ENCODE data around the gene SUSD6. TPM values are rescaled to one million over a fixed set of nuclear protein-coding genes. Genes with fewer than 3 reads are reported as not detected.

SUSD6 gene
- total and polyA plus RNA-seq, 2 experiments from 2014 or later, result 2.8 to 3.4 TPM

DNA sequence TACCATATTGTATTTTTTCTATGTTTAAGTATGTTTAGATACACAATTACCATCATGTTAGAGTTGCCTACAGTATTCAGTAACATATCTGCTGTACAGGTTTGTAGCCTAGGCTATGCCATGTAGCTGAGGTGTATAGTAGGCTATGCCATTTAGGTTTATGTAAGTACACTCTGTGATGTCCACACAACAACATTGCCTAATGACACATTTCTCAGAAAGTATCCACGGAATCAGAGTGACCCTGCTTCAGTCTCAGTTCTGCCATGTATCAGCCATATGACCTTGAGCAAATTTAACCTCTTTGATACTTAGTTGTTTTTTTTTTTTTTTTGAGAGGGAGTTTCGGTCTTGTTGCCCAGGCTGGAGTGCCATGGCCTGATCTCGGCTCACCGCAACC, 12.7 kb downstream of the SUSD6 start:
- ATAC-seq (no peak), DNase-seq (ENCODE audit: low spot score) (no peak)
- H3K4me3 ChIP-seq, result no peak overlapping the region
- H2AFZ ChIP-seq, result no peak overlapping the region
- H3K4me1 Mint-ChIP-seq, result peaks cover 10% of the 10 kb centered on the region
- H3K4me2 ChIP-seq, result no peak overlapping the region
- no peaks in the 10 kb centered on the region; the same call in none of the 2 replicates for H4K20me1 ChIP-seq (replicated peaks; ENCODE audit: insufficient read depth)
- no peak overlapping the region for H3K4me3 Mint-ChIP-seq
- TF ChIP-seq, protein P1, sequence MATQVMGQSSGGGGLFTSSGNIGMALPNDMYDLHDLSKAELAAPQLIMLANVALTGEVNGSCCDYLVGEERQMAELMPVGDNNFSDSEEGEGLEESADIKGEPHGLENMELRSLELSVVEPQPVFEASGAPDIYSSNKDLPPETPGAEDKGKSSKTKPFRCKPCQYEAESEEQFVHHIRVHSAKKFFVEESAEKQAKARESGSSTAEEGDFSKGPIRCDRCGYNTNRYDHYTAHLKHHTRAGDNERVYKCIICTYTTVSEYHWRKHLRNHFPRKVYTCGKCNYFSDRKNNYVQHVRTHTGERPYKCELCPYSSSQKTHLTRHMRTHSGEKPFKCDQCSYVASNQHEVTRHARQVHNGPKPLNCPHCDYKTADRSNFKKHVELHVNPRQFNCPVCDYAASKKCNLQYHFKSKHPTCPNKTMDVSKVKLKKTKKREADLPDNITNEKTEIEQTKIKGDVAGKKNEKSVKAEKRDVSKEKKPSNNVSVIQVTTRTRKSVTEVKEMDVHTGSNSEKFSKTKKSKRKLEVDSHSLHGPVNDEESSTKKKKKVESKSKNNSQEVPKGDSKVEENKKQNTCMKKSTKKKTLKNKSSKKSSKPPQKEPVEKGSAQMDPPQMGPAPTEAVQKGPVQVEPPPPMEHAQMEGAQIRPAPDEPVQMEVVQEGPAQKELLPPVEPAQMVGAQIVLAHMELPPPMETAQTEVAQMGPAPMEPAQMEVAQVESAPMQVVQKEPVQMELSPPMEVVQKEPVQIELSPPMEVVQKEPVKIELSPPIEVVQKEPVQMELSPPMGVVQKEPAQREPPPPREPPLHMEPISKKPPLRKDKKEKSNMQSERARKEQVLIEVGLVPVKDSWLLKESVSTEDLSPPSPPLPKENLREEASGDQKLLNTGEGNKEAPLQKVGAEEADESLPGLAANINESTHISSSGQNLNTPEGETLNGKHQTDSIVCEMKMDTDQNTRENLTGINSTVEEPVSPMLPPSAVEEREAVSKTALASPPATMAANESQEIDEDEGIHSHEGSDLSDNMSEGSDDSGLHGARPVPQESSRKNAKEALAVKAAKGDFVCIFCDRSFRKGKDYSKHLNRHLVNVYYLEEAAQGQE (IDR thresholded peaks at IDR 0.05; ENCODE audit: unreplicated experiment), result no peak
- TF ChIP-seq ZNF114 (CRISPR knock-in tag; IDR thresholded peaks at IDR 0.05), result no peak
- TF ChIP-seq EZH2phosphoT487 (IDR thresholded peaks at IDR 0.05; ENCODE audit: unreplicated experiment), result no peak
- no peak for TF ChIP-seq STAT1 (IDR thresholded peaks at IDR 0.05; ENCODE audit: unreplicated experiment)
- no peak for TF ChIP-seq ZNF331 (CRISPR knock-in tag; IDR thresholded peaks at IDR 0.05; ENCODE audit: low read depth)
- TF ChIP-seq, protein P2, sequence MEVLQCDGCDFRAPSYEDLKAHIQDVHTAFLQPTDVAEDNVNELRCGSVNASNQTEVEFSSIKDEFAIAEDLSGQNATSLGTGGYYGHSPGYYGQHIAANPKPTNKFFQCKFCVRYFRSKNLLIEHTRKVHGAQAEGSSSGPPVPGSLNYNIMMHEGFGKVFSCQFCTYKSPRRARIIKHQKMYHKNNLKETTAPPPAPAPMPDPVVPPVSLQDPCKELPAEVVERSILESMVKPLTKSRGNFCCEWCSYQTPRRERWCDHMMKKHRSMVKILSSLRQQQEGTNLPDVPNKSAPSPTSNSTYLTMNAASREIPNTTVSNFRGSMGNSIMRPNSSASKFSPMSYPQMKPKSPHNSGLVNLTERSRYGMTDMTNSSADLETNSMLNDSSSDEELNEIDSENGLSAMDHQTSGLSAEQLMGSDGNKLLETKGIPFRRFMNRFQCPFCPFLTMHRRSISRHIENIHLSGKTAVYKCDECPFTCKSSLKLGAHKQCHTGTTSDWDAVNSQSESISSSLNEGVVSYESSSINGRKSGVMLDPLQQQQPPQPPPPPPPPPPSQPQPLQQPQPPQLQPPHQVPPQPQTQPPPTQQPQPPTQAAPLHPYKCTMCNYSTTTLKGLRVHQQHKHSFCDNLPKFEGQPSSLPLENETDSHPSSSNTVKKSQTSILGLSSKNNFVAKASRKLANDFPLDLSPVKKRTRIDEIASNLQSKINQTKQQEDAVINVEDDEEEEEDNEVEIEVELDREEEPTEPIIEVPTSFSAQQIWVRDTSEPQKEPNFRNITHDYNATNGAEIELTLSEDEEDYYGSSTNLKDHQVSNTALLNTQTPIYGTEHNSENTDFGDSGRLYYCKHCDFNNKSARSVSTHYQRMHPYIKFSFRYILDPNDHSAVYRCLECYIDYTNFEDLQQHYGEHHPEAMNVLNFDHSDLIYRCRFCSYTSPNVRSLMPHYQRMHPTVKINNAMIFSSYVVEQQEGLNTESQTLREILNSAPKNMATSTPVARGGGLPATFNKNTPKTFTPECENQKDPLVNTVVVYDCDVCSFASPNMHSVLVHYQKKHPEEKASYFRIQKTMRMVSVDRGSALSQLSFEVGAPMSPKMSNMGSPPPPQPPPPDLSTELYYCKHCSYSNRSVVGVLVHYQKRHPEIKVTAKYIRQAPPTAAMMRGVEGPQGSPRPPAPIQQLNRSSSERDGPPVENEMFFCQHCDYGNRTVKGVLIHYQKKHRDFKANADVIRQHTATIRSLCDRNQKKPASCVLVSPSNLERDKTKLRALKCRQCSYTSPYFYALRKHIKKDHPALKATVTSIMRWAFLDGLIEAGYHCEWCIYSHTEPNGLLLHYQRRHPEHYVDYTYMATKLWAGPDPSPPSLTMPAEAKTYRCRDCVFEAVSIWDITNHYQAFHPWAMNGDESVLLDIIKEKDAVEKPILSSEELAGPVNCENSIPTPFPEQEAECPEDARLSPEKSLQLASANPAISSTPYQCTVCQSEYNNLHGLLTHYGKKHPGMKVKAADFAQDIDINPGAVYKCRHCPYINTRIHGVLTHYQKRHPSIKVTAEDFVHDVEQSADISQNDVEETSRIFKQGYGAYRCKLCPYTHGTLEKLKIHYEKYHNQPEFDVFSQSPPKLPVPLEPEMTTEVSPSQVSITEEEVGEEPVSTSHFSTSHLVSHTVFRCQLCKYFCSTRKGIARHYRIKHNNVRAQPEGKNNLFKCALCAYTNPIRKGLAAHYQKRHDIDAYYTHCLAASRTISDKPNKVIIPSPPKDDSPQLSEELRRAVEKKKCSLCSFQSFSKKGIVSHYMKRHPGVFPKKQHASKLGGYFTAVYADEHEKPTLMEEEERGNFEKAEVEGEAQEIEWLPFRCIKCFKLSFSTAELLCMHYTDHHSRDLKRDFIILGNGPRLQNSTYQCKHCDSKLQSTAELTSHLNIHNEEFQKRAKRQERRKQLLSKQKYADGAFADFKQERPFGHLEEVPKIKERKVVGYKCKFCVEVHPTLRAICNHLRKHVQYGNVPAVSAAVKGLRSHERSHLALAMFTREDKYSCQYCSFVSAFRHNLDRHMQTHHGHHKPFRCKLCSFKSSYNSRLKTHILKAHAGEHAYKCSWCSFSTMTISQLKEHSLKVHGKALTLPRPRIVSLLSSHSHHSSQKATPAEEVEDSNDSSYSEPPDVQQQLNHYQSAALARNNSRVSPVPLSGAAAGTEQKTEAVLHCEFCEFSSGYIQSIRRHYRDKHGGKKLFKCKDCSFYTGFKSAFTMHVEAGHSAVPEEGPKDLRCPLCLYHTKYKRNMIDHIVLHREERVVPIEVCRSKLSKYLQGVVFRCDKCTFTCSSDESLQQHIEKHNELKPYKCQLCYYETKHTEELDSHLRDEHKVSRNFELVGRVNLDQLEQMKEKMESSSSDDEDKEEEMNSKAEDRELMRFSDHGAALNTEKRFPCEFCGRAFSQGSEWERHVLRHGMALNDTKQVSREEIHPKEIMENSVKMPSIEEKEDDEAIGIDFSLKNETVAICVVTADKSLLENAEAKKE (CRISPR knock-in tag; IDR thresholded peaks at IDR 0.05), result no peak
- no peak for TF ChIP-seq NANOG (IDR thresholded peaks at IDR 0.05; ENCODE audit: borderline replicate concordance)
- no peak for TF ChIP-seq CREB1 (CRISPR knock-in tag; IDR thresholded peaks at IDR 0.05; ENCODE audit: low read depth)
- TF ChIP-seq, protein P3, sequence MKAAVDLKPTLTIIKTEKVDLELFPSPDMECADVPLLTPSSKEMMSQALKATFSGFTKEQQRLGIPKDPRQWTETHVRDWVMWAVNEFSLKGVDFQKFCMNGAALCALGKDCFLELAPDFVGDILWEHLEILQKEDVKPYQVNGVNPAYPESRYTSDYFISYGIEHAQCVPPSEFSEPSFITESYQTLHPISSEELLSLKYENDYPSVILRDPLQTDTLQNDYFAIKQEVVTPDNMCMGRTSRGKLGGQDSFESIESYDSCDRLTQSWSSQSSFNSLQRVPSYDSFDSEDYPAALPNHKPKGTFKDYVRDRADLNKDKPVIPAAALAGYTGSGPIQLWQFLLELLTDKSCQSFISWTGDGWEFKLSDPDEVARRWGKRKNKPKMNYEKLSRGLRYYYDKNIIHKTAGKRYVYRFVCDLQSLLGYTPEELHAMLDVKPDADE (IDR thresholded peaks at IDR 0.05), result no peak
- no peak for TF ChIP-seq EZH2 (IDR thresholded peaks at IDR 0.05; ENCODE audit: low read depth, unreplicated experiment)
- TF ChIP-seq JUNB (IDR thresholded peaks at IDR 0.05; ENCODE audit: unreplicated experiment), result no peak
- no peak for TF ChIP-seq POLR2AphosphoS5 (IDR thresholded peaks at IDR 0.05; ENCODE audit: low read depth)
- TF ChIP-seq, protein P4, sequence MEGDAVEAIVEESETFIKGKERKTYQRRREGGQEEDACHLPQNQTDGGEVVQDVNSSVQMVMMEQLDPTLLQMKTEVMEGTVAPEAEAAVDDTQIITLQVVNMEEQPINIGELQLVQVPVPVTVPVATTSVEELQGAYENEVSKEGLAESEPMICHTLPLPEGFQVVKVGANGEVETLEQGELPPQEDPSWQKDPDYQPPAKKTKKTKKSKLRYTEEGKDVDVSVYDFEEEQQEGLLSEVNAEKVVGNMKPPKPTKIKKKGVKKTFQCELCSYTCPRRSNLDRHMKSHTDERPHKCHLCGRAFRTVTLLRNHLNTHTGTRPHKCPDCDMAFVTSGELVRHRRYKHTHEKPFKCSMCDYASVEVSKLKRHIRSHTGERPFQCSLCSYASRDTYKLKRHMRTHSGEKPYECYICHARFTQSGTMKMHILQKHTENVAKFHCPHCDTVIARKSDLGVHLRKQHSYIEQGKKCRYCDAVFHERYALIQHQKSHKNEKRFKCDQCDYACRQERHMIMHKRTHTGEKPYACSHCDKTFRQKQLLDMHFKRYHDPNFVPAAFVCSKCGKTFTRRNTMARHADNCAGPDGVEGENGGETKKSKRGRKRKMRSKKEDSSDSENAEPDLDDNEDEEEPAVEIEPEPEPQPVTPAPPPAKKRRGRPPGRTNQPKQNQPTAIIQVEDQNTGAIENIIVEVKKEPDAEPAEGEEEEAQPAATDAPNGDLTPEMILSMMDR (conservative IDR thresholded peaks at IDR 0.05; ENCODE audit: low read depth in 2 of 2), result no peak
- no peaks in the 10 kb centered on the region for H3K4me1 ChIP-seq (ENCODE audit: insufficient read depth)
- H3K36me3 ChIP-seq (ENCODE audit: insufficient read depth), result no peaks in the 10 kb centered on the region
- H3K9me3 Mint-ChIP-seq, result no peaks in the 10 kb centered on the region
- no peaks in the 10 kb centered on the region; the same call in 1 of the 2 replicates for H3K79me2 ChIP-seq (replicated peaks; ENCODE audit: insufficient read depth)
- no peaks in the 10 kb centered on the region for H3F3A ChIP-seq (replicated peaks; ENCODE audit: low read depth)
- no peaks in the 10 kb centered on the region for H3K9me2 ChIP-seq (ENCODE audit: insufficient read depth)
- H3K27me3 Mint-ChIP-seq (ENCODE audit: insufficient read depth, low read depth, poor library complexity), result no peaks in the 10 kb centered on the region
- H3K27me3 ChIP-seq (ENCODE audit: insufficient read depth), result no peaks in the 10 kb centered on the region
- no peak overlapping the region for H3K27ac ChIP-seq (ENCODE audit: low read depth)
- H3K27ac Mint-ChIP-seq, result no peak overlapping the region
- no peaks in the 10 kb centered on the region for H3K36me3 Mint-ChIP-seq (ENCODE audit: low read depth)

Data from GM23338 (cell line).